MM.1S (cell line): ENCODE measurements around the gene LARGE1.

Experiments
- EZH2 ChIP-seq: fragments of 300-600 bp; sonication (generic); optimal IDR thresholded peaks from 2 replicates; pipeline ENCODE3; 2017; ENCODE audit warnings: low read depth, mild to moderate bottlenecking, antibody characterized with exemption, low read length, mixed read lengths
- TF ChIP-seq, protein P1 (sequence below): fragments of 300-600 bp; sonication (generic); IDR thresholded peaks from 2 replicates; pipeline ENCODE4 v1.5.1; 2016; ENCODE audit warnings: antibody characterized with exemption, low read length, mixed read lengths

DNA sequence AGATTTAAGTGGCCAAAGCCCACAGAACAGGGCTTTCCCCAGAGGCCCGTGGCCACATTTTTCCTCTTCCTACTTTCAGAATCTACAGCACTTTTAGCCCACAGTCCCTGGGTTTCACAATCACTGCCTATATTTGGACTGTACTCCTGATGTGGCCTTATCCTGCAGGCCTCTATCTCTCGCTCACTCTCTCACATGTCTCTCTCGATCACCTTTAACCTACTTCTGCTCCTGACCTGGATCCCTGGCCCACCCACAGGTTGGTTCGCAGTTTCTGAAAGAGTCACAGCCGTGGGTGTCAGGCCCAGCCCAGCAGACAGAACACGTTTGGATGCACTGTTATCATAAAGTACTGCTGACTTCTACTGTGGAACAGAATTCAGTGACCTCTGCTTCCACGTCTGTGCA lies 55.5 kb downstream of the LARGE1 start:
- TF ChIP-seq, protein P1, sequence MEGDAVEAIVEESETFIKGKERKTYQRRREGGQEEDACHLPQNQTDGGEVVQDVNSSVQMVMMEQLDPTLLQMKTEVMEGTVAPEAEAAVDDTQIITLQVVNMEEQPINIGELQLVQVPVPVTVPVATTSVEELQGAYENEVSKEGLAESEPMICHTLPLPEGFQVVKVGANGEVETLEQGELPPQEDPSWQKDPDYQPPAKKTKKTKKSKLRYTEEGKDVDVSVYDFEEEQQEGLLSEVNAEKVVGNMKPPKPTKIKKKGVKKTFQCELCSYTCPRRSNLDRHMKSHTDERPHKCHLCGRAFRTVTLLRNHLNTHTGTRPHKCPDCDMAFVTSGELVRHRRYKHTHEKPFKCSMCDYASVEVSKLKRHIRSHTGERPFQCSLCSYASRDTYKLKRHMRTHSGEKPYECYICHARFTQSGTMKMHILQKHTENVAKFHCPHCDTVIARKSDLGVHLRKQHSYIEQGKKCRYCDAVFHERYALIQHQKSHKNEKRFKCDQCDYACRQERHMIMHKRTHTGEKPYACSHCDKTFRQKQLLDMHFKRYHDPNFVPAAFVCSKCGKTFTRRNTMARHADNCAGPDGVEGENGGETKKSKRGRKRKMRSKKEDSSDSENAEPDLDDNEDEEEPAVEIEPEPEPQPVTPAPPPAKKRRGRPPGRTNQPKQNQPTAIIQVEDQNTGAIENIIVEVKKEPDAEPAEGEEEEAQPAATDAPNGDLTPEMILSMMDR, result no peak
- no peak for TF ChIP-seq EZH2
